ENCODE data around the gene CLEC16A.

CLEC16A gene

GRCh38 chr16:10944249-10945064, at the start of gene CLEC16A:
CLEC16A (plus strand) TSS chr16:10944564; CDS start chr16:10944718, 154 bp downstream.
- peak within 1 kb of the TSS; percentile 83 for H3K4me3 ChIP-seq (ENCODE audit: low read depth, low read length)
- peak; percentile 89 for DNase-seq (ENCODE audit: low read depth)
- TF ChIP-seq, protein P1, sequence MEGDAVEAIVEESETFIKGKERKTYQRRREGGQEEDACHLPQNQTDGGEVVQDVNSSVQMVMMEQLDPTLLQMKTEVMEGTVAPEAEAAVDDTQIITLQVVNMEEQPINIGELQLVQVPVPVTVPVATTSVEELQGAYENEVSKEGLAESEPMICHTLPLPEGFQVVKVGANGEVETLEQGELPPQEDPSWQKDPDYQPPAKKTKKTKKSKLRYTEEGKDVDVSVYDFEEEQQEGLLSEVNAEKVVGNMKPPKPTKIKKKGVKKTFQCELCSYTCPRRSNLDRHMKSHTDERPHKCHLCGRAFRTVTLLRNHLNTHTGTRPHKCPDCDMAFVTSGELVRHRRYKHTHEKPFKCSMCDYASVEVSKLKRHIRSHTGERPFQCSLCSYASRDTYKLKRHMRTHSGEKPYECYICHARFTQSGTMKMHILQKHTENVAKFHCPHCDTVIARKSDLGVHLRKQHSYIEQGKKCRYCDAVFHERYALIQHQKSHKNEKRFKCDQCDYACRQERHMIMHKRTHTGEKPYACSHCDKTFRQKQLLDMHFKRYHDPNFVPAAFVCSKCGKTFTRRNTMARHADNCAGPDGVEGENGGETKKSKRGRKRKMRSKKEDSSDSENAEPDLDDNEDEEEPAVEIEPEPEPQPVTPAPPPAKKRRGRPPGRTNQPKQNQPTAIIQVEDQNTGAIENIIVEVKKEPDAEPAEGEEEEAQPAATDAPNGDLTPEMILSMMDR (IDR thresholded peaks at IDR 0.05; ENCODE audit: low read depth, low read length, missing control alignments), result no peak

- TF ChIP-seq, protein P1 (IDR thresholded peaks at IDR 0.05; ENCODE audit: low read depth, low read length, missing control alignments), result no peak
- DNase-seq (ENCODE audit: low read depth), result no peak
- H3K4me3 ChIP-seq (ENCODE audit: low read depth, low read length), result no peak overlapping the region
These were observed 49.1 kb upstream of the CLEC16A start for GRCh38 chr16:10895053-10895946.

GRCh38 chr16:10896165-10896564, 48.2 kb upstream of the CLEC16A start:
- no peak overlapping the region for H3K4me3 ChIP-seq (ENCODE audit: low read depth, low read length)
- DNase-seq (ENCODE audit: low read depth), result no peak
- TF ChIP-seq, protein P1 (IDR thresholded peaks at IDR 0.05; ENCODE audit: low read depth, low read length, missing control alignments), result no peak

- H3K4me3 ChIP-seq (ENCODE audit: low read depth, low read length), result no peak overlapping the region
- TF ChIP-seq, protein P1 (IDR thresholded peaks at IDR 0.05; ENCODE audit: low read depth, low read length, missing control alignments), result no peak
These were observed 47.6 kb upstream of the CLEC16A start for GRCh38 chr16:10896723-10897122.

DNA sequence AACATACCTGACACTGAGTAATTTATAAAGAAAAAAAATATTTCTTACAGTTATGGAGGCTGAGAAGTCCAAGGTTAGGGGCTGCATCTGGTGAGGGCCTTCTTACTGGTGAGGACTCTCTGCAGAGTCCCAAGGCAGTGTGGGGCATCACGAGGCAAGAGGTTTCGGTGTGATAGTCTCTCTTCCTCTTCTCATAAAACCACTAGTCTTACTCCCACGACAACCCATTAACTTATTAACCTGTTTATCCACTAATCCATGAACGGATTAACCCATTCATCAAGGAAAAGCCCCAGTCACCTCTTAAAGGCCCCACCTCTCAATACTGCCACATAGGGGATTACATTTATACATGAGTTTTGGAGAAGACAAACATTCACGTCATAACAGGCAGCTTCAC, 47.2 kb upstream of the CLEC16A start:
- TF ChIP-seq, protein P1 (IDR thresholded peaks at IDR 0.05; ENCODE audit: low read depth, low read length, missing control alignments), result no peak
- H3K4me3 ChIP-seq (ENCODE audit: low read depth, low read length), result no peak overlapping the region
- DNase-seq (ENCODE audit: low read depth), result no peak

More at GRCh38 chr16:10896723-10897122, 47.6 kb upstream of the CLEC16A start:
- no peak for DNase-seq (ENCODE audit: low read depth)

- TF ChIP-seq, protein P1 (IDR thresholded peaks at IDR 0.05; ENCODE audit: low read depth, low read length, missing control alignments), result no peak
- DNase-seq (ENCODE audit: low read depth), result no peak
- no peak overlapping the region for H3K4me3 ChIP-seq (ENCODE audit: low read depth, low read length)
These were observed 41.4 kb upstream of the CLEC16A start for GRCh38 chr16:10902999-10903398.
